IPS-18c (cell line): Measurements from ENCODE around the gene TLN1.

Experiments
- H3K4me3 ChIP-seq: 2 replicates; pipeline ENCODE4 v1.7.0; 2013; ENCODE audit warnings: low read depth, mild to moderate bottlenecking, low read length, moderate library complexity; ENCODE audit not compliant: insufficient read depth
- H3K9me3 ChIP-seq: one replicate; pipeline ENCODE4 v1.6.1; 2013; ENCODE audit warnings: mild to moderate bottlenecking, low read length, moderate library complexity; ENCODE audit not compliant: control insufficient read depth, insufficient read depth

The TLN1 gene

GRCh38 chr9:35700942-35701341 lies 31.1 kb downstream of the TLN1 start:
- H3K9me3 ChIP-seq, result no peaks in the 10 kb centered on the region
- no peak overlapping the region for H3K4me3 ChIP-seq

- H3K4me3 ChIP-seq, result no peak overlapping the region
Observed at GRCh38 chr9:35700031-35700430, 32.0 kb downstream of the TLN1 start.

GRCh38 chr9:35698231-35698630 lies 33.8 kb downstream of the TLN1 start:
- no peak overlapping the region for H3K4me3 ChIP-seq
- H3K9me3 ChIP-seq, result no peaks in the 10 kb centered on the region

More at GRCh38 chr9:35700031-35700430, 32.0 kb downstream of the TLN1 start:
- no peaks in the 10 kb centered on the region for H3K9me3 ChIP-seq

- no peaks in the 10 kb centered on the region for H3K9me3 ChIP-seq
- H3K4me3 ChIP-seq, result no peak overlapping the region
Observed at GRCh38 chr9:35697486-35697885, 34.5 kb downstream of the TLN1 start.

GRCh38 chr9:35696520-35697215 lies 35.3 kb downstream of the TLN1 start:
- H3K9me3 ChIP-seq, result no peaks in the 10 kb centered on the region
- no peak overlapping the region for H3K4me3 ChIP-seq

- H3K4me3 ChIP-seq, result no peak overlapping the region
- no peaks in the 10 kb centered on the region for H3K9me3 ChIP-seq
Observed at GRCh38 chr9:35695943-35696401, 36.0 kb downstream of the TLN1 start.

- Histone ChIP-seq H3K4me3 (no peak overlapping the region), H3K9me3 (no peaks in the 10 kb centered on the region)
Observed at GRCh38 chr9:35691757-35692301, 40.2 kb downstream of the TLN1 start.

GRCh38 chr9:35691334-35691650 lies 40.7 kb downstream of the TLN1 start:
- H3K4me3 ChIP-seq, result peak overlapping the region; percentile 85
- H3K9me3 ChIP-seq, result no peaks in the 10 kb centered on the region

- no peaks in the 10 kb centered on the region for H3K9me3 ChIP-seq
- H3K4me3 ChIP-seq, result peak overlapping the region; percentile 85
Observed at GRCh38 chr9:35690614-35691333, 41.2 kb downstream of the TLN1 start.

- Histone ChIP-seq H3K4me3 (peak overlapping the region; percentile 85), H3K9me3 (no peaks in the 10 kb centered on the region)
Observed at GRCh38 chr9:35690294-35690613, 41.7 kb downstream of the TLN1 start.

- H3K4me3 ChIP-seq, result peak within 1 kb of the TSS; percentile 85
- H3K9me3 ChIP-seq, result no peaks in the 10 kb centered on the region
Observed at GRCh38 chr9:35689542-35690293, 42.3 kb downstream of the TLN1 start, which contains the start of gene TPM2. Gene TPM2 (minus strand): TSS chr9:35689925. CDS start chr9:35689817, 108 bp downstream.

- Histone ChIP-seq H3K4me3 (peak overlapping the region; percentile 85), H3K9me3 (no peaks in the 10 kb centered on the region)
Observed at GRCh38 chr9:35688558-35689541, 43.1 kb downstream of the TLN1 start.

GRCh38 chr9:35687972-35688557 lies 43.9 kb downstream of the TLN1 start:
- peak overlapping the region; percentile 85; the same call in 1 of the 2 replicates for H3K4me3 ChIP-seq
- H3K9me3 ChIP-seq, result no peaks in the 10 kb centered on the region

GRCh38 chr9:35687306-35687705 lies 44.7 kb downstream of the TLN1 start:
- Histone ChIP-seq H3K9me3 (no peaks in the 10 kb centered on the region), H3K4me3 (no peak overlapping the region)

- Histone ChIP-seq H3K9me3 (no peaks in the 10 kb centered on the region), H3K4me3 (no peak overlapping the region)
Observed at GRCh38 chr9:35686222-35687203, 45.5 kb downstream of the TLN1 start.
